Caco-2 (cell line): ENCODE results near the gene ALKBH3. TPM values are rescaled to one million over a fixed set of nuclear protein-coding genes. Genes with fewer than 3 reads are reported as not detected.

Experiments used
- BruUV-seq: library from RNA; stranded (reverse); fragments of 400-500 nt; replicated peaks from 2 replicates; lab custom pipeline; 2021; lab: Mats Ljungman, UMichigan
- CTCF ChIA-PET: fragments of 300-600 bp; sonication (Branson Sonifier 250); formaldehyde crosslinking; loops from one replicate; lab custom pipeline; 2022; ENCODE audit warnings: antibody characterized with exemption; lab: Charles Lee
- POLR2A ChIA-PET: fragments of 300-600 bp; sonication (Branson Sonifier 250); formaldehyde crosslinking; loops from one replicate; lab custom pipeline; 2022; ENCODE audit warnings: antibody characterized with exemption; lab: Charles Lee
- DNase-seq, 2 experiments: peaks; one replicate each; pipeline versions ENCODE4 v3.0.0 to v3.0.0-alpha.2; 2020 to 2022
- H3K27me3 ChIP-seq: replicated peaks from 2 replicates; pipeline ENCODE4 v1.6.0; 2011; ENCODE audit warnings: low read length; ENCODE audit not compliant: control insufficient read depth, insufficient read depth
- H3K36me3 ChIP-seq: 2 replicates; pipeline ENCODE4 v1.5.1; 2011; ENCODE audit warnings: low read length; ENCODE audit not compliant: control insufficient read depth, insufficient read depth
- H3K4me1 ChIP-seq: fragments of 250-450 bp; sonication (Bioruptor Pico); 2 replicates; pipeline ENCODE4 v1.5.1; 2020; ENCODE audit warnings: mild to moderate bottlenecking
- H3K4me3 ChIP-seq: 2 replicates; pipeline ENCODE4 v1.5.1; 2011; ENCODE audit warnings: low read depth, mild to moderate bottlenecking, control low read depth, low read length
- H3K9me3 ChIP-seq: fragments of 250-450 bp; sonication (Bioruptor Pico); 2 replicates; pipeline ENCODE4 v1.5.1; 2020; ENCODE audit warnings: mild to moderate bottlenecking, moderate library complexity
- H3K27ac Mint-ChIP-seq: one replicate; pipeline ENCODE4 v1.8.0; 2022; ENCODE audit warnings: mixed read lengths; ENCODE audit not compliant: unreplicated experiment
- H3K27me3 Mint-ChIP-seq: one replicate; pipeline ENCODE4 v1.8.0; 2022; ENCODE audit warnings: mixed read lengths; ENCODE audit not compliant: insufficient read depth, unreplicated experiment
- H3K36me3 Mint-ChIP-seq: one replicate; pipeline ENCODE4 v1.8.0; 2022; ENCODE audit warnings: mild to moderate bottlenecking, mixed read lengths; ENCODE audit not compliant: insufficient read depth, unreplicated experiment
- H3K4me1 Mint-ChIP-seq: one replicate; pipeline ENCODE4 v1.8.0; 2022; ENCODE audit warnings: low read depth, mixed read lengths; ENCODE audit not compliant: unreplicated experiment
- H3K4me3 Mint-ChIP-seq: one replicate; pipeline ENCODE4 v1.8.0; 2022; ENCODE audit warnings: mild to moderate bottlenecking, moderate library complexity, mixed read lengths; ENCODE audit not compliant: unreplicated experiment
- H3K9me3 Mint-ChIP-seq: one replicate; pipeline ENCODE4 v1.8.0; 2022; ENCODE audit warnings: mixed read lengths; ENCODE audit not compliant: unreplicated experiment
- intact Hi-C: fragments of 100-400 bp; cut with micrococcal nuclease; formaldehyde crosslinking; loops from one replicate; pipeline ENCODE4 v1.10.0; 2022; ENCODE audit not compliant: unreplicated experiment
- total RNA-seq: library from RNA; stranded (reverse); gene quantifications from 2 replicates; pipeline ENCODE4 v1.2.3, GENCODE V29; 2022
- TF ChIP-seq, protein P1 (sequence below), 2 experiments: fragments of 200-600 bp in 1 of 2; IDR thresholded peaks; 1 replicate in 1 of 2; 2 replicates in 1 of 2; pipeline versions ENCODE4 v1.5.1 to v1.8.0; 2011 to 2022; ENCODE audit warnings: antibody characterized with exemption in 1 of 2, control low read depth in 1 of 2, inconsistent platforms in 1 of 2, low read depth in 1 of 2, low read length in 1 of 2, mild to moderate bottlenecking in 1 of 2, moderate library complexity in 1 of 2; ENCODE audit not compliant: insufficient read depth in 1 of 2, severe bottlenecking in 1 of 2, unreplicated experiment in 1 of 2

The ALKBH3 gene
- total RNA-seq, 1 experiment from 2014 or later = 42.4 TPM

DNA sequence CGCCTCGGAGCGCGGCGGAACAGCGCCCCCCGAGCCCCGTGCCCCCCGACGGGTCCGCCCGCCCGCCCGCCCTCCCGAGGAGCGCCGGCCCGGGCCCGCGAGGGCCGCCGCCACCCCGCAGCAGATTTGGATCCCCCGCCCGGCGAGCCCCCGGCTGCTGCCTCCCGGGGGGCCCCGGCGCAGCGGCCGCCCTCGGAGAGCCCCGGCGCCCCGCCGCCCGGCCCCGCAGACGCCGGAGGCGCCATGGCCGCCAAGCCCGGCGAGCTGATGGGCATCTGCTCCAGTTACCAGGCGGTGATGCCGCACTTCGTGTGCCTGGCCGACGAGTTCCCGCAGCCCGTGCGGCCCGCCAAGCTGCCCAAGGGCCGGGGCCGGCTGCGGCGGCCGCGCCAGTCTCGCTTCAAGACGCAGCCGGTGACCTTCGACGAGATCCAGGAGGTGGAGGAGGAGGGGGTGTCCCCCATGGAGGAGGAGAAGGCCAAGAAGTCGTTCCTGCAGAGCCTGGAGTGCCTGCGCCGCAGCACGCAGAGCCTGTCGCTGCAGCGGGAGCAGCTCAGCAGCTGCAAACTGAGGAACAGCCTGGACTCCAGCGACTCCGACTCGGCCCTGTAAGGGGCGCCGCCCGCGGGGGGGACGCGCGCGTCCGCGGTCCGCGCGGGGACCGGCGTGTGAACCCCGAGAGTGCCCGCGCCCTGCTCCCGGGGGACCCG lies 62.2 kb downstream of the ALKBH3 start:
- H3K27me3 ChIP-seq = peaks cover 11% of the 10 kb centered on the region

DNA sequence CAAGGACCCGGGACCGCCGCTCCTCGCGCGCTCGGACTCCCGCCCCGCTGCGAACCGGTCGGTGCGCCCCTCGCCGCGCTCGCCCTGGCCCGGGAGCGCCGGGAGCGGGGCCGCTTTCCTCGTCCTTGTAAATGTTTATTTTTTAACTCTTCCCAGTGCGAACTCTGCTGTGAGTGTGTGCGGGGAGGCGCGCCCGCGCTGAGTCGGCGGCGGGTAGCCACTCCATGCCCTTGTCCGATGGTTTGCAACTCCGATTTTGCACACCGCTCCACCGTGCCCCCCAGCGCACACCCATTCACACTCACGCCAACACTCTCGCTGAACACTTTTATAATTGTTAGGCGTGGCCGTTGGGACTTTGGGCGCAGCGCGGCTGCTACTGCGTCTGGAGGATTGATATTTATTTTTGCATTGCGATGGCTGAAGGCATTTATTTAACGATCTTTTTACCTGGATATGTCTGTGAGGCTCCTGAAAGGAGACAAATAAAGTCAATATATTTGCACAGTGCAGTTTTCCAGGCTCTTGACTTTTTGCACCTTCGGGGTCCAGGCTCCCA lies 62.8 kb downstream of the ALKBH3 start:
- Mint-ChIP-seq H3K36me3 (peaks cover 12% of the 10 kb centered on the region), H3K4me3 (peak overlapping the region; percentile 81), H3K4me1 (peaks cover 12% of the 10 kb centered on the region), H3K27me3 (peaks cover 30% of the 10 kb centered on the region), H3K27ac (peak overlapping the region; percentile 58), H3K9me3 (no peaks in the 10 kb centered on the region)
- ChIA-PET CTCF (interaction anchor here (0.6 to 1.1 kb wide), 3 partner anchors 11 to 115 kb away, joined by 3 to 4 read pairs (median 3); no protein-coding TSS in a partner anchor), POLR2A (no interaction called here)
- peak overlapping the region; percentile 30 for H3K4me3 ChIP-seq
- peaks cover 11% of the 10 kb centered on the region for H3K27me3 ChIP-seq
- peaks cover 8% of the 10 kb centered on the region for H3K4me1 ChIP-seq
- intact Hi-C loops = no loop called here
- DNase-seq = no peak
- H3K9me3 ChIP-seq = no peaks in the 10 kb centered on the region
- H3K36me3 ChIP-seq = no peaks in the 10 kb centered on the region
- TF ChIP-seq, protein P1, sequence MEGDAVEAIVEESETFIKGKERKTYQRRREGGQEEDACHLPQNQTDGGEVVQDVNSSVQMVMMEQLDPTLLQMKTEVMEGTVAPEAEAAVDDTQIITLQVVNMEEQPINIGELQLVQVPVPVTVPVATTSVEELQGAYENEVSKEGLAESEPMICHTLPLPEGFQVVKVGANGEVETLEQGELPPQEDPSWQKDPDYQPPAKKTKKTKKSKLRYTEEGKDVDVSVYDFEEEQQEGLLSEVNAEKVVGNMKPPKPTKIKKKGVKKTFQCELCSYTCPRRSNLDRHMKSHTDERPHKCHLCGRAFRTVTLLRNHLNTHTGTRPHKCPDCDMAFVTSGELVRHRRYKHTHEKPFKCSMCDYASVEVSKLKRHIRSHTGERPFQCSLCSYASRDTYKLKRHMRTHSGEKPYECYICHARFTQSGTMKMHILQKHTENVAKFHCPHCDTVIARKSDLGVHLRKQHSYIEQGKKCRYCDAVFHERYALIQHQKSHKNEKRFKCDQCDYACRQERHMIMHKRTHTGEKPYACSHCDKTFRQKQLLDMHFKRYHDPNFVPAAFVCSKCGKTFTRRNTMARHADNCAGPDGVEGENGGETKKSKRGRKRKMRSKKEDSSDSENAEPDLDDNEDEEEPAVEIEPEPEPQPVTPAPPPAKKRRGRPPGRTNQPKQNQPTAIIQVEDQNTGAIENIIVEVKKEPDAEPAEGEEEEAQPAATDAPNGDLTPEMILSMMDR (IDR thresholded peaks at IDR 0.05; ENCODE audit: insufficient read depth in 1 of 2, low read depth in 1 of 2, low read length in 1 of 2, severe bottlenecking in 1 of 2, unreplicated experiment in 1 of 2) = no peak
- no TSS peak for BruUV-seq

More for the DNA sequence above, 62.2 kb downstream of the ALKBH3 start:
- Histone ChIP-seq H3K9me3 (no peaks in the 10 kb centered on the region), H3K4me1 (peaks cover 8% of the 10 kb centered on the region), H3K4me3 (peak overlapping the region; percentile 34), H3K36me3 (no peaks in the 10 kb centered on the region)
- DNase-seq = no peak
- no TSS peak for BruUV-seq
- POLR2A ChIA-PET = interaction anchor here (0.6 kb wide), 2 partner anchors 12 to 53 kb away, joined by 3 read pairs; no protein-coding TSS in a partner anchor
- Mint-ChIP-seq H3K9me3 (no peaks in the 10 kb centered on the region), H3K4me3 (peak overlapping the region; percentile 81), H3K27ac (peak overlapping the region; percentile 58), H3K4me1 (peaks cover 12% of the 10 kb centered on the region), H3K27me3 (peaks cover 30% of the 10 kb centered on the region), H3K36me3 (peaks cover 12% of the 10 kb centered on the region)
- TF ChIP-seq, protein P1 (IDR thresholded peaks at IDR 0.05; ENCODE audit: insufficient read depth in 1 of 2, low read depth in 1 of 2, low read length in 1 of 2, severe bottlenecking in 1 of 2, unreplicated experiment in 1 of 2) = no peak
- intact Hi-C loops = no loop called here
- CTCF ChIA-PET = interaction anchor here (0.6 to 1.8 kb wide), 7 partner anchors 10 to 244 kb away, joined by 3 to 5 read pairs (median 4); no protein-coding TSS in a partner anchor

DNA sequence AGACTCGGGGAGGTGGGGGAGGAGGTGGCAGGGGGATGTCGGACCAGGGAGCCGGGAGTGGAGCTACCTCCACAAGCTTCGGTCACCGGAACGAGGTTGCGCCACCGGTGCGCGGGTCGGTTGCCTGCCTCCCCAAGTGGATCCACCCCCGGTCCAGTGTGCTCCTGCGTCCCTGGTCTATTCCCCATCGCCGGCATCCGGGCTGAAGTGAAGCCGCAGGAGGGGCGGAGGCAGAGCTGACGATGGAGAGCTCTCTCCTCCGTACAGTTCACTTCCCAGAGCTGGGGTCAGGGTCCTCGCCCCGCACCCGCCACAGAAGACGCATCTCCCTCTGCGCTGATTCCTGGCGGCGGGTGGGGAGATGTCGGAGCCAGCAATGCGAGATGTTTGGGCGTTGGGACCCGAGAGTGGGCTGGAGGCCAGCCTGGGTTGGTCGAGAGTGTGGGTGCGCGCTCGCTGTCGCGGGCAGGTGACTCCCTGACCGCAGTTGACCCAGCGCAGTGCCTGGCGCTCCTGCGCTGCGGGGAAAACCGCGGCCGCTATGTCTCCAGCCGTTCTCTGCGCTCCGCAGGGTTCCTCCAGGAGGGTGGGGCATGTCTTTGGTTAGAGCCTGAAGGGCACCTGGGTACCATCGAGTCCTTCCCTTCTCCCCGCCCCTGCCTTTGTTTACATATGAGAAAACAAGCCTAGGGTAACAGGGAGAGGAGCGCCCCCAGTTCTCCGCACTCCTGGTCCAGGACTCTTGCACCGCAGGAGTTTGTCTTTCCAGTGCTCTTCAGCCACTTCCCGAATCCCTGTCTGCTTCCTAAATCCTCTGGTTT lies 63.5 kb downstream of the ALKBH3 start:
- Mint-ChIP-seq H3K36me3 (peaks cover 12% of the 10 kb centered on the region), H3K4me1 (peaks cover 12% of the 10 kb centered on the region), H3K4me3 (peak overlapping the region; percentile 81), H3K27ac (no peak overlapping the region), H3K27me3 (peaks cover 27% of the 10 kb centered on the region), H3K9me3 (no peaks in the 10 kb centered on the region)
- DNase-seq = no peak
- intact Hi-C loops = loop anchor here (1.0 kb wide), 1 partner anchor 54 kb away; no protein-coding TSS in a partner anchor
- Histone ChIP-seq H3K4me1 (peaks cover 8% of the 10 kb centered on the region), H3K27me3 (peaks cover 11% of the 10 kb centered on the region), H3K36me3 (no peaks in the 10 kb centered on the region), H3K9me3 (no peaks in the 10 kb centered on the region), H3K4me3 (peak overlapping the region; percentile 5; the same call in 1 of the 2 replicates)
- ChIA-PET CTCF (interaction anchor here (1.0 to 1.3 kb wide), 3 partner anchors 12 to 54 kb away, joined by 3 to 7 read pairs (median 3); no protein-coding TSS in a partner anchor), POLR2A (no interaction called here)
- TF ChIP-seq, protein P1 (IDR thresholded peaks at IDR 0.05; ENCODE audit: insufficient read depth in 1 of 2, low read depth in 1 of 2, low read length in 1 of 2, severe bottlenecking in 1 of 2, unreplicated experiment in 1 of 2) = no peak
- BruUV-seq = no TSS peak
